Measurements from ENCODE around the gene FLII. TPM values are rescaled to one million over a fixed set of nuclear protein-coding genes. Genes with fewer than 3 reads are reported as not detected.

Gene FLII
- total and polyA plus RNA-seq, 2 of the 8 experiments (the other 6 are each of a cell fraction or from before 2014, with no cell fraction given): 300 to 549 TPM

DNA sequence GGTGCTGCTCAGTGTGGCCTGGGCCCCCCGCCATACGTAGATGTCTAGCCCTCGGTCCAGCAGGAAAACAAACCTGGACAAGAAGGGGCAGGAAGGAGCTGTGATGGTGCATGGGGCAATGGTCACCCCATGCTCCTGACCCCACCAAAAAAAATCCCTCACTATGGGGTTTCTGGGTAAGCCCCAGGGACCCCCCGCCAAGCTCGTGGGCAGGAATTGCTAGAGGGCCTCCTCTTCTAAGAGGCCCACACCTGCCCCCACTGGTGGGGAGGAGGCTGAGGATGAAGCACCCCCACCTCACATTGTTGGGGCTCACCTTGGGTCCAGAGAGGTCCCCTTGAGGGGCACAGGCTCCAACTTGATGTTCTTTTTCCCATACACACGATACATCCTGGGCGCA lies 9.7 kb downstream of the FLII start (continued):
- TF ChIP-seq CREB1 (IDR thresholded peaks at IDR 0.05): no peak
- TF ChIP-seq HDAC2 (IDR thresholded peaks at IDR 0.05; ENCODE audit: borderline replicate concordance in 1 of 2, low read depth in 2 of 2, low read length in 2 of 2): no peak
- no peak for TF ChIP-seq RBBP5 (IDR thresholded peaks at IDR 0.05; ENCODE audit: borderline replicate concordance, low read depth, low read length)
- no peak for TF ChIP-seq TAF1 (IDR thresholded peaks at IDR 0.05; ENCODE audit: low read depth, low read length)
- no peak for TF ChIP-seq EZH2 (IDR thresholded peaks at IDR 0.05; ENCODE audit: low read depth, low read length, severe bottlenecking)
